IMR-90 (cell line): ENCODE results near the gene EHBP1. TPM values are rescaled to one million over a fixed set of nuclear protein-coding genes. Genes with fewer than 3 reads are reported as not detected.

Experiments used
- ATAC-seq: fragments of 200-7000 bp; cut with Tn5 transposase; 2 replicates; pipeline ENCODE4 v1.9.1; 2020; ENCODE audit warnings: low read depth, mild to moderate bottlenecking, moderate library complexity
- BruUV-seq: library from RNA; stranded (reverse); fragments of 400-500 nt; replicated peaks from 2 replicates; lab custom pipeline; 2021; lab: Mats Ljungman, UMichigan
- CTCF ChIA-PET: fragments of 300-600 bp; formaldehyde crosslinking; extraction: SDS; loops from one replicate; lab custom pipeline; 2021; ENCODE audit warnings: antibody characterized with exemption; lab: Yijun Ruan, JAX
- POLR2A ChIA-PET: fragments of 300-600 bp; sonication (Branson Sonifier 250); formaldehyde crosslinking; loops from one replicate; lab custom pipeline; 2022; ENCODE audit warnings: antibody characterized with exemption; ENCODE audit not compliant: unreplicated experiment; lab: Charles Lee
- DNase-seq: peaks from one replicate; pipeline ENCODE4 v3.0.0; 2013
- H2AFZ ChIP-seq: replicated peaks from 2 replicates; pipeline ENCODE3; 2013; ENCODE audit warnings: low read length, mild to moderate bottlenecking; ENCODE audit not compliant: poor library complexity
- H2AK5ac ChIP-seq: 2 replicates; pipeline ENCODE4 v1.6.1; 2013; ENCODE audit warnings: low read depth, low read length, inconsistent platforms
- H2AK9ac ChIP-seq: replicated peaks from 2 replicates; pipeline ENCODE3; 2013; ENCODE audit warnings: mild to moderate bottlenecking, low read depth, low read length, moderate library complexity; ENCODE audit not compliant: poor library complexity
- H2BK120ac ChIP-seq: 2 replicates; pipeline ENCODE4 v1.6.1; 2013; ENCODE audit warnings: low read depth, low read length, inconsistent platforms
- H2BK15ac ChIP-seq: 3 replicates; pipeline ENCODE4 v1.6.1; 2013; ENCODE audit warnings: low read depth, low read length, inconsistent platforms
- H2BK20ac ChIP-seq: 2 replicates; pipeline ENCODE4 v1.6.1; 2013; ENCODE audit warnings: low read depth, mild to moderate bottlenecking, inconsistent platforms, low read length, moderate library complexity
- H2BK5ac ChIP-seq: 2 replicates; pipeline ENCODE4 v1.6.1; 2013; ENCODE audit warnings: mild to moderate bottlenecking, low read depth, low read length, inconsistent platforms; ENCODE audit not compliant: poor library complexity, severe bottlenecking
- H3K14ac ChIP-seq: replicated peaks from 2 replicates; pipeline ENCODE4 v1.6.1; 2013; ENCODE audit warnings: low read depth, low read length, inconsistent platforms
- H3K18ac ChIP-seq: 2 replicates; pipeline ENCODE4 v1.6.1; 2013; ENCODE audit warnings: low read depth, low read length, control low read depth
- H3K23ac ChIP-seq: 2 replicates; pipeline ENCODE4 v1.6.1; 2013; ENCODE audit warnings: low read depth, low read length, inconsistent platforms
- H3K27ac ChIP-seq: 2 replicates; pipeline ENCODE4 v1.5.1; 2013; ENCODE audit warnings: mild to moderate bottlenecking, control low read depth, low read length; ENCODE audit not compliant: insufficient read depth
- H3K27me3 ChIP-seq: 2 replicates; pipeline ENCODE4 v1.6.1; 2013; ENCODE audit warnings: low read length; ENCODE audit not compliant: control insufficient read depth, insufficient read depth
- H3K36me3 ChIP-seq: 2 replicates; pipeline ENCODE4 v1.6.1; 2013; ENCODE audit warnings: low read length, mixed read lengths; ENCODE audit not compliant: control insufficient read depth, insufficient read depth
- H3K4ac ChIP-seq: 2 replicates; pipeline ENCODE4 v1.6.1; 2013; ENCODE audit warnings: low read depth, low read length, inconsistent platforms
- H3K4me1 ChIP-seq: 2 replicates; pipeline ENCODE4 v1.6.1; 2013; ENCODE audit warnings: low read length, mixed read lengths; ENCODE audit not compliant: control insufficient read depth, insufficient read depth
- H3K4me2 ChIP-seq: 2 replicates; pipeline ENCODE4 v1.6.1; 2013; ENCODE audit warnings: low read depth, mild to moderate bottlenecking, control low read depth, low read length, moderate library complexity
- H3K4me3 ChIP-seq: 2 replicates; pipeline ENCODE4 v1.5.1; 2013; ENCODE audit warnings: low read depth, mild to moderate bottlenecking, control low read depth, low read length, moderate library complexity; ENCODE audit not compliant: insufficient read depth
- H3K56ac ChIP-seq: 2 replicates; pipeline ENCODE4 v1.6.1; 2013; ENCODE audit warnings: low read length, inconsistent platforms; ENCODE audit not compliant: insufficient read depth; ENCODE audit errors: extremely low read depth
- H3K79me1 ChIP-seq, 2 experiments: 2 replicates each; pipeline ENCODE4 v1.6.1; 2013; ENCODE audit warnings: low read length in 2 of 2, inconsistent platforms in 1 of 2, low read depth in 1 of 2
- H3K9ac ChIP-seq: 2 replicates; pipeline ENCODE4 v1.6.1; 2013; ENCODE audit warnings: low read depth, low read length, control low read depth
- H3K9me1 ChIP-seq: 2 replicates; pipeline ENCODE4 v1.6.1; 2013; ENCODE audit warnings: low read length, inconsistent platforms; ENCODE audit not compliant: insufficient read depth
- H3K9me3 ChIP-seq: 2 replicates; pipeline ENCODE4 v1.6.1; 2013; ENCODE audit warnings: low read length; ENCODE audit not compliant: control insufficient read depth, insufficient read depth
- H4K20me1 ChIP-seq: 2 replicates; pipeline ENCODE4 v1.6.1; 2013; ENCODE audit warnings: low read length, inconsistent platforms; ENCODE audit not compliant: insufficient read depth
- H4K5ac ChIP-seq: 2 replicates; pipeline ENCODE4 v1.6.1; 2013; ENCODE audit warnings: mild to moderate bottlenecking, low read depth, low read length, control low read depth
- H4K8ac ChIP-seq, 2 experiments: 2 replicates each; pipeline ENCODE4 v1.6.1; 2013; ENCODE audit warnings: low read depth in 2 of 2, low read length in 2 of 2, control low read depth in 1 of 2, inconsistent platforms in 1 of 2
- H4K91ac ChIP-seq: 2 replicates; pipeline ENCODE4 v1.6.1; 2013; ENCODE audit warnings: low read depth, low read length, inconsistent platforms; ENCODE audit not compliant: insufficient read depth
- BHLHE40 ChIP-seq: fragments of 150-350 bp; IDR thresholded peaks from 2 replicates; pipeline ENCODE4 v1.6.1; 2016; ENCODE audit warnings: mild to moderate bottlenecking, low read depth, low read length
- CEBPB ChIP-seq: IDR thresholded peaks from 2 replicates; pipeline ENCODE4 v1.6.1; 2012; ENCODE audit warnings: low read depth, low read length, improper control_type of control experiment
- CTCF ChIP-seq: conservative IDR thresholded peaks from 2 replicates; pipeline ENCODE4 v1.5.1; 2012; ENCODE audit warnings: mild to moderate bottlenecking, low read depth, low read length, improper control_type of control experiment
- ELK1 ChIP-seq: fragments of 150-350 bp; IDR thresholded peaks from 2 replicates; pipeline ENCODE4 v1.6.1; 2016; ENCODE audit warnings: low read depth, mild to moderate bottlenecking, low read length, moderate library complexity, borderline replicate concordance
- FOS ChIP-seq: fragments of 150-350 bp; IDR thresholded peaks from 2 replicates; pipeline ENCODE4 v1.6.1; 2016; ENCODE audit warnings: low read depth, low read length
- RAD21 ChIP-seq: IDR thresholded peaks from 2 replicates; pipeline ENCODE4 v1.6.1; 2012; ENCODE audit warnings: low read length, improper control_type of control experiment
- SMC3 ChIP-seq: fragments of 150-350 bp; IDR thresholded peaks from 2 replicates; pipeline ENCODE4 v1.6.1; 2016; ENCODE audit warnings: low read depth, mild to moderate bottlenecking, antibody characterized with exemption, low read length, moderate library complexity
- WGBS, 2 experiments: methylation state at CpG; one replicate each; pipeline versions ENCODE4 v1.1.5 to v1.1.7; 2013; ENCODE audit warnings: missing lambda C conversion rate in 2 of 2; ENCODE audit not compliant: insufficient read length in 1 of 2; ENCODE audit errors: extremely low coverage in 2 of 2; 5-methylcytosine and 5-hydroxymethylcytosine counted together
- dilution Hi-C: fragments of 300-500 bp; cut with HindIII; formaldehyde crosslinking; loops from one replicate; pipeline ENCODE4 v1.14.3; 2018; ENCODE audit warnings: low sequenced_read_pairs; ENCODE audit not compliant: unreplicated experiment
- in situ Hi-C: fragments of 300-500 bp; cut with MboI; formaldehyde crosslinking; loops from 3 replicates; pipeline ENCODE4 v1.14.3; 2019; ENCODE audit warnings: low sequenced_read_pairs, inconsistent platforms, mixed read lengths
- intact Hi-C: fragments of 100-400 bp; cut with micrococcal nuclease; formaldehyde crosslinking; loops from 2 replicates; pipeline ENCODE4 v1.10.0; 2022
- polyA plus RNA-seq, 3 experiments: library from polyadenylated mRNA; depleted of rRNA; stranded (reverse); fragments of >200 nt; gene quantifications; 2 replicates each; pipeline ENCODE4 v1.2.3, GENCODE V29; 2012; ENCODE audit warnings: low replicate concordance in 1 of 3
- total RNA-seq: library from RNA; depleted of rRNA; stranded (reverse); fragments of >200 nt; gene quantifications from 2 replicates; pipeline ENCODE4 v1.2.3, GENCODE V29; 2012

The EHBP1 gene
- total and polyA plus RNA-seq, 2 of the 4 experiments (the other 2 are of a cell fraction) = 28.3 to 44.4 TPM

GRCh38 chr2:62774555-62775366 is 69.2 kb downstream of the EHBP1 start:
- peak; percentile 63 for DNase-seq
- H3K4me1 ChIP-seq = no peaks in the 10 kb centered on the region
- H3K23ac ChIP-seq = no peak overlapping the region
- dilution Hi-C loops = no loop called here
- H3K56ac ChIP-seq = no peak overlapping the region
- H2AK9ac ChIP-seq = no peak overlapping the region
- intact Hi-C loops = loop anchor here (1.0 to 5.0 kb wide), 5 partner anchors 70 to 857 kb away; partner anchors contain the start of gene EHBP1
- no peak overlapping the region for H2BK120ac ChIP-seq
- H3K36me3 ChIP-seq = no peaks in the 10 kb centered on the region
- no peak overlapping the region for H3K9ac ChIP-seq
- H4K20me1 ChIP-seq = no peaks in the 10 kb centered on the region
- H3K9me1 ChIP-seq = no peaks in the 10 kb centered on the region
- WGBS, 2 experiments = no CpG with 5 or more reads among the region's 5 CpGs
- no peak overlapping the region for H2BK15ac ChIP-seq
- peaks cover 0 to 11% of the 10 kb centered on the region in 2 experiments; a peak in 3 of 4 replicates for H3K79me1 ChIP-seq
- CTCF ChIA-PET = interaction anchor here (4.9 kb wide), 1 partner anchor 317 kb away, joined by 45 read pairs; no protein-coding TSS in a partner anchor
- H3K4me3 ChIP-seq = no peak overlapping the region
- peak; percentile 83 for ATAC-seq
- BruUV-seq = no TSS peak
- H3K4me2 ChIP-seq = no peak overlapping the region
- no peak overlapping the region; the same call in 1 of the 2 replicates for H2BK20ac ChIP-seq
- POLR2A ChIA-PET = no interaction called here
- in situ Hi-C loops = loop anchor here (5.0 to 25.0 kb wide), 4 partner anchors 317 to 787 kb away; no protein-coding TSS in a partner anchor
- H2BK5ac ChIP-seq = peak overlapping the region; percentile 38
- no peak overlapping the region for H4K91ac ChIP-seq
- TF ChIP-seq ELK1 (no peak), FOS (peak; percentile 40; the same call in 1 of the 2 replicates), BHLHE40 (no peak), CTCF (peak; percentile 80), CEBPB (peak; percentile 84), RAD21 (peak; percentile 88), SMC3 (peak; percentile 87)
- no peak overlapping the region for H2AK5ac ChIP-seq
- H3K18ac ChIP-seq = no peak overlapping the region; the same call in 1 of the 2 replicates
- H3K14ac ChIP-seq = no peak overlapping the region
- H2AFZ ChIP-seq = no peak overlapping the region
- H3K9me3 ChIP-seq = no peaks in the 10 kb centered on the region
- no peak overlapping the region; a peak in 1 of 4 replicates for H4K8ac ChIP-seq
- no peak overlapping the region for H4K5ac ChIP-seq
- no peaks in the 10 kb centered on the region for H3K27me3 ChIP-seq
- H3K27ac ChIP-seq = no peak overlapping the region
- H3K4ac ChIP-seq = no peak overlapping the region
